ENCODE data around the gene AUTS2. TPM values are rescaled to one million over a fixed set of nuclear protein-coding genes. Genes with fewer than 3 reads are reported as not detected.

Gene AUTS2
- total and polyA plus RNA-seq, 11 donors = 3.4 to 14.0 (median 7.3) TPM

- intact Hi-C loops (cut with DNase I) = loop anchor here in 4 of 10 donors (10.0 kb wide), 4 partner anchors 149 to 289 kb away; no protein-coding TSS in a partner anchor
- no peak overlapping the region for H3K4me3 ChIP-seq
- no peak for TF ChIP-seq POLR2A (IDR thresholded peaks at IDR 0.05)
- TF ChIP-seq CTCF (IDR thresholded peaks at IDR 0.05) = no peak
- no peaks in the 10 kb centered on the region for H3K9me3 ChIP-seq
- no peak for DNase-seq
- H3K4me1 ChIP-seq = peaks cover 0 to 18% (median 2%) of the 10 kb centered on the region in 12 donors
- no peak for ATAC-seq
- WGBS, 4 donors = 20 to 30% (median 25%) methylated on average over 2 of the region's 2 CpGs
- H3K27me3 ChIP-seq = no peaks in the 10 kb centered on the region
- no peak overlapping the region for H3K27ac ChIP-seq
- no peaks in the 10 kb centered on the region for H3K36me3 ChIP-seq
These were observed 7.3 kb downstream of the AUTS2 start for GRCh38 chr7:69605546-69605945.

GRCh38 chr7:69608049-69608448 is 9.8 kb downstream of the AUTS2 start:
- ATAC-seq (no peak), DNase-seq (no peak)
- no peak overlapping the region for H3K4me3 ChIP-seq
- H3K27me3 ChIP-seq = no peaks in the 10 kb centered on the region
- intact Hi-C loops (cut with DNase I) = loop anchor here in 4 of 10 donors (10.0 kb wide), 4 partner anchors 147 to 287 kb away; no protein-coding TSS in a partner anchor
- H3K9me3 ChIP-seq = no peaks in the 10 kb centered on the region
- no peak overlapping the region for H3K27ac ChIP-seq
- peaks cover 0 to 19% (median 2%) of the 10 kb centered on the region in 12 donors for H3K4me1 ChIP-seq
- 94 to 98% (median 97%) methylated on average over 4 of the region's 4 CpGs for WGBS, 4 donors
- H3K36me3 ChIP-seq = no peaks in the 10 kb centered on the region
- TF ChIP-seq CTCF (IDR thresholded peaks at IDR 0.05) = no peak

GRCh38 chr7:69608878-69609277 is 10.6 kb downstream of the AUTS2 start:
- ATAC-seq = no peak
- Histone ChIP-seq H3K36me3 (no peaks in the 10 kb centered on the region), H3K4me1 (peaks cover 0 to 16% (median 3%) of the 10 kb centered on the region in 12 donors), H3K27ac (no peak overlapping the region), H3K27me3 (no peaks in the 10 kb centered on the region), H3K4me3 (no peak overlapping the region), H3K9me3 (no peaks in the 10 kb centered on the region)
- WGBS, 4 donors = 94 to 100% (median 96%) methylated on average over 1 of the region's 1 CpG
- TF ChIP-seq CTCF (IDR thresholded peaks at IDR 0.05) (no peak), POLR2A (IDR thresholded peaks at IDR 0.05) (no peak)
- intact Hi-C loops (cut with DNase I) = loop anchor here in 4 of 10 donors (10.0 kb wide), 4 partner anchors 146 to 286 kb away; no protein-coding TSS in a partner anchor
- no peak for DNase-seq

- Histone ChIP-seq H3K4me3 (no peak overlapping the region), H3K36me3 (no peaks in the 10 kb centered on the region), H3K9me3 (no peaks in the 10 kb centered on the region), H3K4me1 (peaks cover 0 to 17% (median 3%) of the 10 kb centered on the region in 12 donors), H3K27ac (no peak overlapping the region), H3K27me3 (no peaks in the 10 kb centered on the region)
- TF ChIP-seq CTCF (IDR thresholded peaks at IDR 0.05) = no peak
- no peak for TF ChIP-seq POLR2A (IDR thresholded peaks at IDR 0.05)
- WGBS, 4 donors = 79 to 85% (median 82%) methylated on average over 5 of the region's 5 CpGs
- intact Hi-C loops (cut with DNase I) = loop anchor here in 4 of 10 donors (10.0 kb wide), 4 partner anchors 145 to 285 kb away; no protein-coding TSS in a partner anchor
- no peak for ATAC-seq
- no peak for DNase-seq
These were observed 11.5 kb downstream of the AUTS2 start for GRCh38 chr7:69609541-69610373.
